ENCODE measurements around the gene SEMA3F.

The SEMA3F gene

GRCh38 chr3:50174947-50175524, 19.9 kb downstream of the SEMA3F start:
- no peak for DNase-seq (ENCODE audit: low read depth in 1 of 2, low spot score in 1 of 2)
- TF ChIP-seq POLR2AphosphoS5 (IDR thresholded peaks at IDR 0.05; ENCODE audit: low read depth), result no peak
- Histone ChIP-seq H3K27ac (replicated peaks) (no peak overlapping the region), H3K27me3 (ENCODE audit: insufficient read depth, poor library complexity, severe bottlenecking) (no peaks in the 10 kb centered on the region), H3K4me3 (replicated peaks; ENCODE audit: insufficient read depth, low read length) (no peak overlapping the region)

GRCh38 chr3:50177346-50177745, 22.2 kb downstream of the SEMA3F start:
- Histone ChIP-seq H3K27ac (replicated peaks) (no peak overlapping the region), H3K27me3 (ENCODE audit: insufficient read depth, poor library complexity, severe bottlenecking) (no peaks in the 10 kb centered on the region), H3K4me3 (replicated peaks; ENCODE audit: insufficient read depth, low read length) (no peak overlapping the region)
- TF ChIP-seq, protein P1, sequence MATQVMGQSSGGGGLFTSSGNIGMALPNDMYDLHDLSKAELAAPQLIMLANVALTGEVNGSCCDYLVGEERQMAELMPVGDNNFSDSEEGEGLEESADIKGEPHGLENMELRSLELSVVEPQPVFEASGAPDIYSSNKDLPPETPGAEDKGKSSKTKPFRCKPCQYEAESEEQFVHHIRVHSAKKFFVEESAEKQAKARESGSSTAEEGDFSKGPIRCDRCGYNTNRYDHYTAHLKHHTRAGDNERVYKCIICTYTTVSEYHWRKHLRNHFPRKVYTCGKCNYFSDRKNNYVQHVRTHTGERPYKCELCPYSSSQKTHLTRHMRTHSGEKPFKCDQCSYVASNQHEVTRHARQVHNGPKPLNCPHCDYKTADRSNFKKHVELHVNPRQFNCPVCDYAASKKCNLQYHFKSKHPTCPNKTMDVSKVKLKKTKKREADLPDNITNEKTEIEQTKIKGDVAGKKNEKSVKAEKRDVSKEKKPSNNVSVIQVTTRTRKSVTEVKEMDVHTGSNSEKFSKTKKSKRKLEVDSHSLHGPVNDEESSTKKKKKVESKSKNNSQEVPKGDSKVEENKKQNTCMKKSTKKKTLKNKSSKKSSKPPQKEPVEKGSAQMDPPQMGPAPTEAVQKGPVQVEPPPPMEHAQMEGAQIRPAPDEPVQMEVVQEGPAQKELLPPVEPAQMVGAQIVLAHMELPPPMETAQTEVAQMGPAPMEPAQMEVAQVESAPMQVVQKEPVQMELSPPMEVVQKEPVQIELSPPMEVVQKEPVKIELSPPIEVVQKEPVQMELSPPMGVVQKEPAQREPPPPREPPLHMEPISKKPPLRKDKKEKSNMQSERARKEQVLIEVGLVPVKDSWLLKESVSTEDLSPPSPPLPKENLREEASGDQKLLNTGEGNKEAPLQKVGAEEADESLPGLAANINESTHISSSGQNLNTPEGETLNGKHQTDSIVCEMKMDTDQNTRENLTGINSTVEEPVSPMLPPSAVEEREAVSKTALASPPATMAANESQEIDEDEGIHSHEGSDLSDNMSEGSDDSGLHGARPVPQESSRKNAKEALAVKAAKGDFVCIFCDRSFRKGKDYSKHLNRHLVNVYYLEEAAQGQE (IDR thresholded peaks at IDR 0.05; ENCODE audit: insufficient replicate concordance, low read depth), result no peak
- TF ChIP-seq SPI1 (IDR thresholded peaks at IDR 0.05; ENCODE audit: borderline replicate concordance, low read depth) (no peak), POLR2AphosphoS5 (IDR thresholded peaks at IDR 0.05; ENCODE audit: low read depth) (no peak), CTCF (IDR thresholded peaks at IDR 0.05; ENCODE audit: insufficient read depth, low read length) (no peak), GABPA (IDR thresholded peaks at IDR 0.05; ENCODE audit: low read depth) (no peak)
- no peak for DNase-seq (ENCODE audit: low read depth in 1 of 2, low spot score in 1 of 2)

DNA sequence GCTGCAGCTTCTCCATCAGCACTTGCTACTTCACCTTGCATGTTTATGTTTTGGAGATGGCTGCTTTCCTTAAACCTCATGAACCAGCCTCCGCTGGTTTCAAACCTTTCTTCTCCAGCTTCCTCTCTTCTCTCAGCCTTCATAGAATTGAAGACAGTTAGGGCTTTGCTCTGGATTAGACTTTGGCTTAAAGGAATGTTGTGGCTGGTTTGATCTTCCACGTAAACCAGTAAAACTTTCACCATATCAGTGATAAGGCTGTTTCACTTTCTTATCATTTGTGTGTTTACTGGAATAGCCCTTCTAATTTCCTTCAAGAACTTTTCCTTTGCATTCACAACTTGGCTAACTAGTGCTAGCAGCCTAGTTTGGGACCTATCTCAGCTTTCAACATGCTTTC, 24.6 kb downstream of the SEMA3F start:
- Histone ChIP-seq H3K27ac (replicated peaks) (no peak overlapping the region), H3K27me3 (ENCODE audit: insufficient read depth, poor library complexity, severe bottlenecking) (no peaks in the 10 kb centered on the region), H3K4me3 (replicated peaks; ENCODE audit: insufficient read depth, low read length) (no peak overlapping the region)
- DNase-seq (ENCODE audit: low read depth in 1 of 2, low spot score in 1 of 2), result no peak
- TF ChIP-seq GABPA (IDR thresholded peaks at IDR 0.05; ENCODE audit: low read depth) (no peak), SPI1 (IDR thresholded peaks at IDR 0.05; ENCODE audit: borderline replicate concordance, low read depth) (no peak), CTCF (IDR thresholded peaks at IDR 0.05; ENCODE audit: insufficient read depth, low read length) (no peak), POLR2AphosphoS5 (IDR thresholded peaks at IDR 0.05; ENCODE audit: low read depth) (no peak)
- TF ChIP-seq, protein P1 (IDR thresholded peaks at IDR 0.05; ENCODE audit: insufficient replicate concordance, low read depth), result no peak

GRCh38 chr3:50181985-50182384, 26.9 kb downstream of the SEMA3F start:
- Histone ChIP-seq H3K27ac (replicated peaks) (no peak overlapping the region), H3K27me3 (ENCODE audit: insufficient read depth, poor library complexity, severe bottlenecking) (no peaks in the 10 kb centered on the region), H3K4me3 (replicated peaks; ENCODE audit: insufficient read depth, low read length) (no peak overlapping the region)
- DNase-seq (ENCODE audit: low read depth in 1 of 2, low spot score in 1 of 2), result no peak
- TF ChIP-seq CTCF (IDR thresholded peaks at IDR 0.05; ENCODE audit: insufficient read depth, low read length), result no peak
- TF ChIP-seq, protein P1 (IDR thresholded peaks at IDR 0.05; ENCODE audit: insufficient replicate concordance, low read depth), result no peak
- no peak for TF ChIP-seq SPI1 (IDR thresholded peaks at IDR 0.05; ENCODE audit: borderline replicate concordance, low read depth)
- TF ChIP-seq GABPA (IDR thresholded peaks at IDR 0.05; ENCODE audit: low read depth), result no peak
- no peak for TF ChIP-seq POLR2AphosphoS5 (IDR thresholded peaks at IDR 0.05; ENCODE audit: low read depth)
